NCI-H1417 treated with DMSO at 0.1 percent for 48 hours (cell line): ENCODE data around the gene ZNF638.

Source experiments
- DNase-seq: peaks from one replicate; lab custom pipeline; 2025; lab: John Stamatoyannopoulos, UW

Gene ZNF638

GRCh38 chr2:71336802-71337201 lies 5.2 kb downstream of the ZNF638 start:
- DNase-seq: no peak

DNA sequence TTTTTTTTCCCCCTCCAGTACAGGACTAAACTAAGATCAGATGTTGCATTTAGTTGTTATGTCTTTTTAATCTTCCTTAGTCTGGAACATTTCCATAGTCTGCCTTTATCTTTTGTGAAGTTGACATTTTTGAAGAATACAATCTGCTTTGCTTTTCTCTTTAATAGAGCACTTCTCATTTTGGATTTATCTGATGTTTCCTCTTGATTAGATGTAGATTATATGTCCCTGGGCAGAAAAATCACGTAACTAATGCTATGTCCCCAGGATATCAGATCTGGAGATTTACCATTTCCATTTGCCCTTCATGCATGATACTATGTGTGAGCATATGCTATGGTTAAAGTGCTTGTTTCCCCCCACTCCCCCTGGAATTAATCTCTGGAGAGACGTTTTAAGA lies 6.2 kb downstream of the ZNF638 start:
- DNase-seq: no peak

GRCh38 chr2:71339685-71340084 lies 8.1 kb downstream of the ZNF638 start:
- no peak for DNase-seq

DNA sequence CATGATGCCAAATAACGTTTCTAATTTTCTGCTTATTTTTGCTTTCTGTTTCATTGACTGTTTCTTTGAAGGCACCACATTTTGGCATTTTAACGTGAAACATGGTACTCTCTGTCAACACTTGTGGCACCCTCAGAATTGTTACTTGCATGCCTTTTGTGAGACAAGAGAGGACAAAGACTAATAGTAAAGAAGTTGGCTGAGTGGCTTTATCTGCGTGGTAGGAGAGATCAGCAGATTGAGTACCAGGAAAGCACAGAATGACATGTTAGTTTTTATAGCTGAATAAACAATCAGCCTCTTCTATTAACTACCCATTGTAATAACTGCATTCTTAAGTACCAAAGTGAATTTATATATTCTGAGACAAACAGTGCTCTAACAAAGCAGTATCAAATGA lies 8.6 kb downstream of the ZNF638 start:
- no peak for DNase-seq

GRCh38 chr2:71341645-71342044 lies 10.1 kb downstream of the ZNF638 start:
- DNase-seq: no peak

- no peak for DNase-seq
These were observed 14.5 kb downstream of the ZNF638 start for GRCh38 chr2:71346065-71346464.

GRCh38 chr2:71347517-71347916 lies 15.9 kb downstream of the ZNF638 start:
- DNase-seq: no peak

- no peak for DNase-seq
These were observed 16.7 kb downstream of the ZNF638 start for GRCh38 chr2:71348302-71348701.

DNA sequence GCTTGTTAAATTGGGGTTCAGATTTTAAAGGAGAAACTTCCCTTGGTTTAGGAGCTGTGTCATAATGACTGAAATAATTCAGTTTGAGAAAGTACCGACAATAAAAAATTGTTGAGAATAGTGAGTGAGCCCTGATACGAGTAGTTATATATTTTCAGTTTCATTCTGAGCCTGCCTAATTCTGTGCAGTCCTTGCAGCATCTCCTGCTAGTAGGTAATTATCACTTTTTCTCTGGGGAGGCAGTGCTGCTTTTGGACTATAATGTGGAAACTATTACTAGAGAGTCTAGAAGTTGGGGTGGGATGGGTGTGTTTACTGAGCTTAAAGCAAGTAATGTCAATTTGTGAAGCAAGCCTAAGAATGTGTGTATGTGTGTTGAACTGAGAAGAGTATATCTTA lies 21.7 kb downstream of the ZNF638 start:
- DNase-seq: no peak

- DNase-seq: no peak
These were observed 27.5 kb downstream of the ZNF638 start for GRCh38 chr2:71358931-71359671.

- DNase-seq: no peak
These were observed 28.9 kb downstream of the ZNF638 start for GRCh38 chr2:71360434-71360975.

GRCh38 chr2:71361631-71362030 lies 30.0 kb downstream of the ZNF638 start:
- DNase-seq: no peak

- DNase-seq: no peak
These were observed 30.9 kb downstream of the ZNF638 start for GRCh38 chr2:71362447-71362846.

- no peak for DNase-seq
These were observed 38.4 kb downstream of the ZNF638 start for GRCh38 chr2:71370015-71370414.

GRCh38 chr2:71372042-71372441 lies 40.5 kb downstream of the ZNF638 start:
- DNase-seq: no peak

GRCh38 chr2:71379086-71379485 lies 47.5 kb downstream of the ZNF638 start:
- DNase-seq: no peak

DNA sequence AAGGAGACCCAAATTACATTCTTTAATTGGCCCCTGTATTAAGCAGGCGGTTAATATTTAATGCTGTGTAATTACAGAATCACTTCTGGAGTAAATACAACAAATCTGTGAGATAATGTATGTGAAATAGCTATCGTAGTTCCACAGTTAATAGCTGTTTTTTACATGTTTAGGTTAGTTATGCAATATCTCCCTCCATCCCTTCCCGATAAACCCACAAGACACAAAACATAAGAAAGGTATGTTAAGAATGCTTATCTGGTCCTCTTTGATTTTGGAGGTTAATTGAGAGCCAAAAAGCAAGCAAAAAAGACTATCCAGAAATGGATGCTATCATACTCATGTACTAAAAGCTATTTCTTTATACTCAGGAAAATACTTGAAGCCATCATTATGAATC lies 49.1 kb downstream of the ZNF638 start:
- DNase-seq: no peak

DNA sequence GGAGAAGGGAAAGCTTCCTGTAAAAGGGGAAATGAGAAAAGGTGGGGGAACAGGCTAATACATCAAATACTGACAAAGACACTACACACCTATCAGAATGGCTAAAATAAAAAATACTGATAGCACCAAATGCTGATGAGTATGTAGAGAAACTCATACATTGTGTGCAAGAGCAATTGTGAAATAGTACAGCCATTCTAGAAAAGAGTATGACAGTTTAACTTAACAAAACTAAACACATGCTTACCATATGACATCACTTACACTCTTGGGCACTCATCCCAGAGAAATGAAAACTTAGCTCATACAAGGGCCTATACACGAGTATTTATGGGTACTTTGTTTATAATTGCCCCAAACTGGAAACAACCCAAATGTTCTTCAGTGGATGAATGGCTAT lies 53.4 kb downstream of the ZNF638 start:
- DNase-seq: no peak

DNA sequence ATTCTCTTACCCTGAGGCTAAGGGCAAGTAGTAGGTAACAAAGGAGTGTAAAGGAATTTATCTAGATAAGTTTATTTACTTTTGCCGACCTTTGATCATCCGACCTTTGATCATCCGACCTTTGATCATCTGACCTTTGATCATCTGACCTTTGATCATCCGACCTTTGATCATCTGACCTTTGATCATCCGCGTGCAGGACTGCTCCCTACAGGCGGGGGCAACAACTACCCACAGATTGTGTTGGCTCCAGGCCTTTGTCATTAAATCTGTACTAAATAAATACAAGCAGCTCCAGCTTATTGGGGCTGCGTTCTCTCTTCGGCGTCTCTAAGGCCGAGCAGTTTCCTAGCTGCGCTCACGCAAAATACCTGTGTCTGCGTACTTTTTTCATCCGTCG lies 56.6 kb downstream of the ZNF638 start:
- DNase-seq: no peak

- DNase-seq: no peak
These were observed 57.9 kb downstream of the ZNF638 start for GRCh38 chr2:71389384-71390072.

DNA sequence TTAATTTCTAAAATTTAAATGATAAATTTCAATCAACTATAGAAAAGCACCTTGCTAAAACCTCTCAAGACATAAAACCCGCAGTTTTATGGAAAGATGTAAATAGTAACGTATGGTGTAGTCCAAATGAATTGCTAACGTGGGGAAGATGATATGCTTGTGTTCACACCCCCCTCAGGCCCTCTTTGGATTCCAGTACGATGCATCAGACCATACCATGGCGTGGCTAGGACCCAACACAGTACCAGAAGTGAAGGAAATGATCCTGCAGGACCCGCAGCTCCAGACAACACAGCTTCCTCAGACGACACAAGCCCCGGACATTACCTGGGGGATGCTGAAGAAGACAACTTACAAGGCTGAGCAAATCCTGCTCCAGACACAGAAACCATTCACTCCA lies 61.6 kb downstream of the ZNF638 start:
- no peak for DNase-seq

DNA sequence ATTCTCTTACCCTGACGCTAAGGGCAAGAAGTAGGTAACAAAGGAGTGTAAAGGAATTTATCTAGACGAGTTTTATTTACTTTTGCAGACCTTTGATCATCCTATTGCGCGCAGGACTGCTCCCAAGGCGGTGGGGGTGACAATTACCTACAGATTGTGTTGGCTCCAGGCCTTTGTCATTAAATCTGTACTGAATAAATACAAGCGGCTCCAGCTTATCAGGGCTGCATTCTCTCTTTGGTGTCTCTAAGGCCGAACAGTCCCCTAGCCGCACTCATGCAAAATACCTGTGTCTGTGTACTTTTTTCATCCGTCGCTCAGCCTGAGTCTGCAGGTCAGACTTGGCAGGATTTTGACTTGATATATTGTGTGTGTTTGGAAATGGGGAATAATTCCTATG lies 63.9 kb downstream of the ZNF638 start:
- no peak for DNase-seq

- DNase-seq: no peak
These were observed 70.8 kb downstream of the ZNF638 start for GRCh38 chr2:71402427-71402826.

DNA sequence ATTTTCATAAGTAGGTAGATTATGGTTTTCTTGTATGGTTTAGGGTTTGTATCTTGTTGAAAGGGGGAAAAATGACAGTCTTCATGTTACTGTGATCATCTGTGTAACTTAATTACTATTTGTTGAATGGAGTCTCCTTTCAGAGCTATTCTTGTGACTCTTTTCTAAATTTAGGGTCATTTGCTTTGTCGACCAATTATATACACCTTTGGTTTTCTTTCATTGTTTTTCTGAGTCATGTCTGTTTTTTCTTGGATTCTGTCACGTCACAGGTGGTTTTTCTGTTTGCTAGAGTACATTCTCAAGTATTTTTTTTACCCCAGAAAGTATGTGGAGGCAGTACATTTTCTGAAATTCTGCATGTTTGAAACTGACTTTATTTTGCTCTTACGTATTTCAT lies 78.0 kb downstream of the ZNF638 start:
- DNase-seq: no peak
